Myocyte (in vitro differentiated cells): ENCODE results near the gene CARD19. TPM values are rescaled to one million over a fixed set of nuclear protein-coding genes. Genes with fewer than 3 reads are reported as not detected.

Source experiments
- DNase-seq: peaks from one replicate; pipeline ENCODE4 v3.0.0-alpha.2; 2012; ENCODE audit warnings: low read depth
- total RNA-seq: library from RNA; depleted of rRNA; stranded (reverse); fragments of >200 nt; gene quantifications from 2 replicates; pipeline ENCODE4 v1.2.3, GENCODE V29; 2014

The CARD19 gene
- total RNA-seq, 1 donor from 2014 or later, result 61.2 TPM

DNA sequence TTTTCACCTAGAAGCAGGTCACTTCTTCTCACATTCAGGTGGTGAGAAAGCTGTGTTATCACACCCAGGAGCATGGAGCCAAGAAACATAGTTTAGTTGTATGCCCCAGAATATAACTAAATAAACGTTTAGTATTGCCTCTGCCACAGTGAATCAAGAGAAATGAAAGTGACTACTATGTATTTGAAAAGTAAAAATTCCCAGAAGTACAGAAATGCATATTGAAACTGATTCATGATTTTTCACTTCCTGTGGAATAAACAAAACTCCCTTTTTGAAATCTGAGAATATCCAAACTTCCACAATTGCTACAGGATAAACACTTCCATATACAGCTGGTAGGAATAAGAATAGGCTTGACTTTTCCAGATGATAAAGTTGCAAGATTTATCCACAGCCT, 53.3 kb downstream of the CARD19 start:
- no peak for DNase-seq

- DNase-seq, result peak; percentile 61
Observed at GRCh38 chr9:93151097-93151784, 55.2 kb downstream of the CARD19 start.

- no peak for DNase-seq
Observed at GRCh38 chr9:93154293-93154903, 58.4 kb downstream of the CARD19 start.

- no peak for DNase-seq
Observed at GRCh38 chr9:93155716-93156474, 59.9 kb downstream of the CARD19 start.

DNA sequence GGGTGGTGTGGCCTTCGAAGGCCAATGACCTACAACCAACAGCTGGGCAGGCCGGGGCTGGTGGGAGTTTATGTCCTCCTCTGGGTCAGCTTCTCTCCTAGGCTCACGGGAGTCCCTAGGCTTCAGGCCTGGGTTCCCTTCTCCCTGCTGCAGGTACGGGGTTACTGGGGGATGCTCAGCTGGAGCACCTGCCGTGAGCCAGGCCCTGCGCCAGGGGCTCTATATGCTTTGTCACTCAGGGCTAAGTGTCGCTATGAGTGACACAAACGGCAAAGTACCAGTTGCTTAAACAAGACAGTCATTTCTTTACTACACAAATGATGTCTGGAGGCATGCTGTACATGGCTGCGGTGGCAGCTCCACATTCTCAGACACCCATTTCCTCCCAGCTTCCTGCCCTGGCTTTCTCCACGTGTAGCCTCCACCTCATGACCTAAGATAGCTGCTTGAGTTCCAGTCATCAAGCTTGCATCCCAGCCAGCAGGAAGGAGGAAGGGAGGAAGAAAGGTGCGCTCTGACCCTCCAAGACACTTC, 60.5 kb downstream of the CARD19 start:
- no peak for DNase-seq

DNA sequence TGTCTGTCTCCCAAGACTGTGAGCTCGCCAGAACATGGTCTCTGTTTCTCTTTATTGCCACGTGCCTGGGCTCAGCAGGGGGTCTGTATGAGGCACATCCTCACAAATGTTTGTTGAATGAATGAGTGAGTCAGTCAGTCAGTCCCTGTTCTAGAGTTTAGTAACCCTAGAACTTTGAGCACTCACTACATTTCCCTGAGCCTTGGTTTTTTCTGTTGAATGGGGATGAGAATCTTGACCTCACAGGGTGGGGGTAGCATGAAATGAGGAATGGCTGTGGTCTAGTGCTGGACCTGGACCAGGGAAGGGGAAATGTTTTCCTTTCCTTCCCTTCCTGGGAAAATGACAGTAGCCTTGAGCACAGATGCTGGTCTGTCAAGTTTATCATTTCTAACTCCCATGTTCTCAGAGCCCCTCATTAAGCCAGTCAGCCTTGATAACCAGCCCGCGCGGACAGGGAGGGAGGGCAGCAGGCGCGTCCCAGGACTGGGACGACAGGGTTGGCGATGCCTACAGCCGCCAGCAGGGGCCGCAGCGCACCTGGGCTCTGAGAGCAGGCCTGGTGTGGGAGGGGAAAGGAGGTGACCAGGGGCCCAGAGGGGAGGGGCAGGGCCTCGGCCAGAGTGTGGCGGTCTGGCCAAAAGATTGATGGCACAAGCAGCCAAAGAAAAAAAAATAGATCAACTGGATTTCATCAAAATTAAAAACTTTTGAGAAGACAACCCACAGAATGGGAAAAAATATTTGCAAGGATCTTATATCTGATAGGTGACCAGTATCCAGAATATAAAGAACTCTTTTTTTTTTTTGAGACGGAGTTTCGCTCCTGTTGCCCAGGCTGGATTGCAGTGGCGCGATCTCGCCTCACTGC, 63.8 kb downstream of the CARD19 start:
- peak; percentile 77 for DNase-seq

DNA sequence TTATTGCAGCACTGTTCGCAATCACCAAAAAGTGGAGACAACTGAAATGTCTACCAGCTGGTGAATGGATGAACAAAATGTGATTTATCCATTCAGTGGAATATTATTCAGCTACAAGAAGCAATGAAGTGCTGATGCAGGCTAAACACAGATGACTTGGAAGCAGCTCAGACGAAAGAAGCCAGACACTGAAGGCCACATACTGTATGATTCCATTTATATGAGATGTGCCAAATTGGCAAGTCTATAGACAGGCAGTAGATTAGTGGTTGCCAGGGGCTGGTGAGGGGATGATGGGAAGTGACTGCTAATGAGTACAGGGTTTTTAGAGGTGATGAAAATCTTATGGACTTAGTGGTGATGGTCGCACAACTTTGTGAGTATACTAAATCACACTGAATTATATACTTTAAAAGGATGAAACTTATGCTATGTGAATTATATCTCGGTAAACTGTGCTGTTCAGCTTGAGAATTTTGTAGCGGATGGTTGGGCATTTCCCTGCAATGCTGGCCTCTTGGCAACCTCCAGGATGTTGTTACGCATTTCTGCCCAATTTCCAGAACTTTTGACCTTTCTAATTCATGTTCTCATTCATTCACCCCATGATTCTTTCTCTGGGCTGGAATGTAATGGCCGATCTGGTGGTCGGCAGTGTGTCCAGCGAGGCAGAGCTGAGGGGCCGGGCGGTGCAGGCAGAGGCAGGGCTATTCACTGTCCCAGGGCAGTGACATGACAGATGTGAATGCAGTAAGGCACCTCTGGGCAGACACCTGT, 66.0 kb downstream of the CARD19 start:
- DNase-seq, result no peak

Other genes starting within 250 kb of the CARD19 start
- 12.5 and 13.4 TPM in 2 replicates for gene ZNF484, start 218.2 kb upstream of the CARD19 start, total RNA-seq
- gene FGD3, start 148.7 kb upstream of the CARD19 start, total RNA-seq, result 0.86 and 0.88 TPM in 2 replicates
- gene SUSD3, start 37.5 kb upstream of the CARD19 start, total RNA-seq, result not detected in 2 replicates
- gene NINJ1, start 38.0 kb downstream of the CARD19 start, total RNA-seq, result 33.6 and 78.3 TPM in 2 replicates
- not detected in 2 replicates for gene WNK2, start 87.9 kb downstream of the CARD19 start, total RNA-seq